Bone marrow (tissue), 2 donors: ENCODE data around the gene FBP1.

Experiments used
- DNase-seq, 2 donors: peaks; one replicate each; lab custom pipeline; 2025; lab: John Stamatoyannopoulos, UW

The FBP1 gene

GRCh38 chr9:94656200-94656599 lies 16.9 kb upstream of the FBP1 start:
- no peak for DNase-seq

DNA sequence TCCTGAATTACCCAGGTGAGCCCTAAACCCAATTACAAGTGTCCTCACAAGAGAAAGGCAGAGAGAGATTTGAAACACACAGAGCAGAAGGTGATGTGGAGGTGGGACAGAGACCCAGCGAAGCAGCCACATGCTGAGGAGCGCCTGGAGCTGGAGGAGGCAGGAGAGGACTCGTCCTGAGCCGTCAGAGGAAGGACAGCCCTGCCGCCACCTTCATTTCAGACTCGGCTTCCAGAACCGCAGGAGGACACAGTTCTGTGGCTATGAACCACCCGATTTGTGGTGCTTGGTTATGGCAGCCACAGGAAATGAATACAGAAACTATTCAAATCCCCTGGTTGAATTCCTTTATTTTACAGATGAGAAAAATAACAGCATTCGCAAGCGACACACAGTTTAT lies 16.4 kb upstream of the FBP1 start:
- no peak for DNase-seq

DNA sequence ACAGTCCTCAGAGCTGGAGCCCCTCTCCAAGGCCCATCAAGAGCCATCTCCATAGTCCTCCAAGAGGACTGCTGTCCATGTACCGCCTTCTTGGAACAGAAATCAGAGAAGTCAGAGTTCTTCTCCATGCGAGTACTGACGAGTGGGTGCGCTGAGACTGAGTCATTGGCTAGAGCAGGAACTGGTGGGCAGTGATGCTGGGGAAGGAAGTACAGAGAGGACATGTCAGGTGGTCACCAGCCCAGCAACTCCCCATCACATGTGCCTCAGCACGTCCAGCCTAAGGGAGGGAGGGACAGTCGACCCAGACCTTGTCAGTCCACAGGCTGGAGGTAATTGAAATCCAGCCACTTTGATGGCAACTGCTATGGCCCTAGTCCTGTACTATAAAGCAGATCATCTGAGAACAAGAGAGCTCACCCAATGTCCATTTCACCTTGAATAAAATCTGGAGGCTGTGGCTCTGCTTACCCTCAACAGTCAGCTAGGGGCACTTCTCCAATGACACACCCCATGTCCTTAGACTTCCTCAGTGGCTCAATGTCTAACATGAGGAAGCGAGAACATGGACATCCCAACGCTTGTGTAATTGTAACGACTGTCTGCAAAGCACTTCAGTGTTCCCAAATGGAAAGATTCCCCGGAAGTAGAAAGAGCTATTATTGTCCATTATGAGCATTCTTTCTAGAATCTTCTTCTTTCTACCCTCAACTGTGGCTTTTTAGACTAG lies 15.0 kb upstream of the FBP1 start:
- DNase-seq, result no peak

DNA sequence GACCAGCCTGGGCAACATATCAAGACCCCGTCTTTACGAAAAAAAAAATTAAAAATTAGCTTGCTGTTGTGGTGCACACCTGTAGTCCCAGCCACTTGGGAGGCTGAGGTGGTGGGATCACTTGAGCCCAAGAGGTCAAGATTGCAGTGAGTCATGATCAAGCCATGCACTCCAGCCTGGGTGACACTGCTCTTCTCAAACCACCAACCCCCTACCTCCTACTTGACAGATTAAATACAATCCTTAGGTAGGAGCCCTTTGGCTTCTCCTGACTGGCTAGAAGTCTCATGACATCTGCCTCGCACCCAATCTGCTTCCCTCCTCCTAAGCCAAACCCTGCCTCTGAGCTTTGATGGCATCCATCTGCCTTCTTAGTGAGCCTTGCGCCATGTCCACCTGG lies 11.6 kb upstream of the FBP1 start:
- DNase-seq, result no peak

- peak in 1 of 2 donors; percentile 24 for DNase-seq
Observed at GRCh38 chr9:94649100-94649819, 9.9 kb upstream of the FBP1 start.

DNA sequence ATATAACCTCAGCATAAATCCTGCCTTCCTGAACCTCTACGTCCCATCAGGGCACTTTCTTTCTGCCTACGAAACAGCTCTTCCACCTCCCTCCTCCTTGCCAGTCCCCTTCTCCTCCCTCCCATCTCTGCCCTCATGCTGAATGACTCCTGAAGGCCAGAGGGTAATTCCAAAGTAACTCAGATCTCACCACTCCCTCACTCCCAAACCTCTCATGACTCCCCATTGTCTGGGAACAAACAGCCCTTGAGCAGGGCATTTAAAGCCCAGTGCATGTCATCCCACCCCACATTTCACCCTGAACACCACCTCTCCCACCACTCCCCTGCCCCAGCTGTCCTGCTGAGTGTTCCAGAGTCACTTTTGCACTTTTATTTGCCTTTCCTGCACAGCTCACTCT lies 8.9 kb upstream of the FBP1 start:
- DNase-seq, result no peak

- no peak for DNase-seq
Observed at GRCh38 chr9:94645901-94646300, 6.6 kb upstream of the FBP1 start.

DNA sequence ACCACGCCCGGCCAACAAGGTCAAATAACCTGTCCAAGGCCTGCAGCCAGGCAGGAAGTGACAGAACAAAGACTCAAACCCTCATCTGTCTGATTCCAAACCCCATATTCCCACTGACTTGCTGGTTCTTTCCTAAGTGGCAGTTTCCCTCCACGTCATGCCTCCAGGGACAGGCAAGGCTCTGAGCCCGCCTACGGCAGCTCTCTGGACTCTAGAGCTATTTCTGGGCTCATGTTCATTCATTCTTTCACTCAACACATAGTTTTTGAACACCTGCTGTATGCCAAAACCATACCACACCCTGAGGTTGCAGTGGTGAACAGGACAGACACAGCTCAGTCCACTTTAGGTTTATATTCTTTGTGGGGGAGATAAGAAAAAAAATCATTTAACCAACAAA lies 5.2 kb upstream of the FBP1 start:
- DNase-seq, result no peak

GRCh38 chr9:94643741-94644140 lies 4.4 kb upstream of the FBP1 start:
- no peak for DNase-seq

DNA sequence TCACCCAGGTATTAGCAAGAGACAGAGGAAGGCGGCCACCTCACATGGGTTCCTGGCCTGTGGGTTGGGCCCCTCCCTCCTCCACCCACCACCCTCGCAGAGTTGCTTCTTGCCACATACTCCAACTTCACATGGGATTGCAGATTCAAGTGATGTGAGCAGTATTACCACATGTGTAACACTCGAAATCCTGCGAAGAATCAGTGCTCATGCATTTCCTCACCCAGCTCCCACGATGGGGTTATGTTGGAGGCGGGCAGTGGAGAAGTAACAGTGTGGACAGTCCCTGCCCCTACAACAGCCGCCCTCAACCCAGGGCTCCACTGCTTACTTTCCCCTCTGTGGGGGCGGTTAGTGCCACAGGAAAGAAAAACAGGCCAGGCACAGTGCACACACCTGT lies 3.9 kb upstream of the FBP1 start:
- no peak for DNase-seq

DNA sequence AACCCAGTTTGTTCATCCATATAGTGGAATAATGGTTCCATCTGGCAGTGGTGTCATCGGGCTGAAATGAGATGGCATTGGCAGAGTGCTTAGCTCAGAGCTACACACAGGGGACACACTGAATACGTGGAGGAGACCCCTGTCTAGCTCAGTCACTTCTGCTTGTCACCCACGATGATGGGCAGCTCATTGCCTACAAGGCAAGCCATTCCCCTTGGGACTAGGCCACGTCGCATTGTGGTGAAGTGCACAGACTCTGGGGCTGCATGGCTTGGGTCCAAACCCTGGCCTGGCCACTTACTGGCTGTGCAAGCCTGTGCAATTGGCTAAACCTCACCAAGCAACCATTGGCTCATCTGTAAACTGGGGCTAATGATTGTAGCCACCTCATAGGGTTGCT lies 3.2 kb upstream of the FBP1 start:
- no peak for DNase-seq

- no peak for DNase-seq
Observed at GRCh38 chr9:94639999-94640376, 670 bp upstream of the FBP1 start.

DNA sequence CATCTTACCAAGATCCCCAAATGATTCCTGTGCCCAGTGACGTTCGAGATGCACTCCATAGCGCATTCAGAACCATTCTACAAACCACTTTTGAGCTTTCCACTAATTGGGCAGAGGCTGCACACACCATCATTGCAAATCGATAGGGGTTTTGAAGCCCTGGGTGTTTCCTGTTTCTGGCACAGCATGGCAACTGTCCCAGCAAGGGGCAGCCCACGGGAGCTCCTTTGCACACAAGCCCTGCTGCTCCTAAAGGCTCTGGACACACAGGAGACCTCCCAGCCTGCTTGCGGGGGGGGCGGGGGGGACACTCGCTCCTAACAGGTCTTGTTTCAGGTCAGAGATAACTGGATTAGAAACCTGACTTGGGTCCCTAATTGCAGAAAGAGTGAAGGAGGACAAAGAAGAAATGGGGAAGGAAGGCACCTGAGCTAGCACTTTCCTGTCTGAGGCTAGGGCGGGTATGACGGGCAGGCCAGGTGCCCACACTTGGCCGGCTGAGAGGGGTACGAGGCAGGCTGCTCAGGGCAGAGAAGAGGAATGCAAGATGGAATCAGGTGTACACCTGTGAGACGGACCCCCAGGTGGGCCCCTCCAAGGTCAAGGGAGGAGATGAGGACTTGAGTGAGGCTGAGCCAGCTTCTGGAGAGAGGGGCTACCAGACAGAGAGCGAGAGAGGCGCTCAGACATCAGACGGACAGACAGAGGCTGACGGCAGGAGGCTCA lies 820 bp downstream of the FBP1 start:
- DNase-seq, result no peak

DNA sequence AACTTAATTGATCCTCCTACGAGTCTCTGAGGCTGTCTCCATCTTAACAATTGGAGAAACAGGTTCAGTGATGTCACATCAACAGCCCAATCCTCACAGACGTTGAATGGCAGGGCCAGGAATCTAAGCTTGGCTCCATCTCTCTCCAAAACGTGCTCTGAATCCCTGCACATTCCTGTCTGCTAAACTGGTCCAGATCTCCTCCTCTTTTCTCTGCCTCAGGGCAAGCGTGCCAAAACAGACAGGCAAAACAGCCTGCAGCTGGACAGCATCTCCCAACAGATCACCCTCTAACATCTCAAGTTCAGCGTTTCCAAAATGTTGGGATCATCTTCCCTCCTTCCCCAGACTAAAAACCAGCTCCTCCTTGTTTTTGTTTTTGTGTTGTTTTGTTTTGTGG lies 6.6 kb downstream of the FBP1 start:
- DNase-seq, result no peak

DNA sequence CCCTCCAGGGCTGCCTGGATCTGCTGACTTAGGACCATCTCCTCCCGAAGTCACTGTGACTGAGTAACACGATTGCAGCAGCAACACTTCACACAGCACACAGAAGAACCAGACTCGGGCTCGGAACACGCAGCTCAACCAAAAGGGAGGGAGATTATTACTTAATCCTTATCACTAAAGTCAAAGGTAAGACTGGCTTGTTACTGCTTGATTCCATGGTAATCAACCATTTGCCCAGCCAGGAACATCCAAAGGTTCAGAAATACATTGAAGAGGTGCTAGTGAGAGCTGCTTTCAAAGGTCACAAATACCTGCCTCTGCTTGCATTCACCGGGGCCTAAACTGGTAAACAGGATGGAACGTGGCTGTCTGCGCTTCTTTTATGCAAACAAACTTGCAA lies 7.7 kb downstream of the FBP1 start:
- no peak for DNase-seq

DNA sequence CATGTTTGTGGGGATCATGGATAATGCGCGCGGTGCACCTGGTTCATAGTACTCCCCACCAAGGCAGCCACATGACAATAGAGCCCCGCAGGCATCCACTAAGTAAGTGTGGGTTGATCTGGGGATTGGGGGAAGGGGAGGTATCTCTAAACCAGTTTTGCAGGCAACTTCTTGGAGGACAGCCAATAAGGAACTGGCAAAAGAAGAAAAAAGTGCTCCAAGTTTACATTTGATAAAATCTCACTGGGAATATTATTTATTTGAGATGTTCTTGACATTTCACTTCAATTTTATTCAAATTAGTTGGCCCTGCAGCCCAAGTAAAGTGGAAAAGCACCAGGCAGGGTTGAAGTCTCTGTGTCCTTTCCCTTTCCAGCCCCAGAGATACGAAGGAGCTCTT lies 8.5 kb downstream of the FBP1 start:
- DNase-seq, result no peak

GRCh38 chr9:94630281-94630680 lies 9.0 kb downstream of the FBP1 start:
- DNase-seq, result no peak

DNA sequence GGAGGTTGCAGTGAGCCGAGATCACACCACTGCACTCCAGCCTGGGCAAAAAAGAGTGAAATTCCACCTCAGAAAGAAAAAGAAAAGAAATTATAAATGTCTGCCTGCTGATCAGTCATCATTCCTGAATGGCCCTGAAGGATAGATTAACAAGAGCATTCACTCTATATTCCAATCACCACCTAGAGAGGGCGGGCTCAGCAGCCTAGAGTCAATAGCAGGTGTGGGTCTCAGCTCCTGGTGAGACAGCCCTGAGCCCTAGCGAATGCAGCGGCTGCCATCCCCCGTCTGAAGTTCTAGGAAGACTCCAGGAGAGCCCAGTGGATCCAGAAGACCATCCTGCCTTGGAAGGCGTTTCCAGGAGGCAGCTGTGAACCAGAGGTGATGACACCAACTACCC lies 12.0 kb downstream of the FBP1 start:
- no peak for DNase-seq

GRCh38 chr9:94625835-94626234 lies 13.5 kb downstream of the FBP1 start:
- DNase-seq, result no peak

DNA sequence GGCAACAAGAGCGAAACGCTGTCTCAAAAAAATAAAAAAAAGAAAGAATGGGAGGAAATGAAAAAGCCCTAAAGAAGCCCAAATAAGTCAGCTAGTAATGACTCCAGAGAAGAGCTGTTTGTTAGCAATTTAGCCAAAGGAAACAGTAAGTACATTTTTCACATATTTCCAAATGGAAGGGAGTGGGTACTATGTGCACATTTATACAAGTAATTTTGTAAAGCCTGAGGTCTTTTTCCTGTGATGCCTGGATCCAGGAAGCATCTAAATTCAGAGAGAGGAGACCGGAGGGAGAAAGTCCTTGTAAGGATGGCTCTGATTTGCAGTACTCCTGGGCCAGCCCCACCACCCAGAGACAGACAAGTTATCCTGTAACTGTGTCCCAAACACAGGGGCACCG lies 14.7 kb downstream of the FBP1 start:
- no peak for DNase-seq

- no peak for DNase-seq
Observed at GRCh38 chr9:94623253-94623652, 16.1 kb downstream of the FBP1 start.

DNA sequence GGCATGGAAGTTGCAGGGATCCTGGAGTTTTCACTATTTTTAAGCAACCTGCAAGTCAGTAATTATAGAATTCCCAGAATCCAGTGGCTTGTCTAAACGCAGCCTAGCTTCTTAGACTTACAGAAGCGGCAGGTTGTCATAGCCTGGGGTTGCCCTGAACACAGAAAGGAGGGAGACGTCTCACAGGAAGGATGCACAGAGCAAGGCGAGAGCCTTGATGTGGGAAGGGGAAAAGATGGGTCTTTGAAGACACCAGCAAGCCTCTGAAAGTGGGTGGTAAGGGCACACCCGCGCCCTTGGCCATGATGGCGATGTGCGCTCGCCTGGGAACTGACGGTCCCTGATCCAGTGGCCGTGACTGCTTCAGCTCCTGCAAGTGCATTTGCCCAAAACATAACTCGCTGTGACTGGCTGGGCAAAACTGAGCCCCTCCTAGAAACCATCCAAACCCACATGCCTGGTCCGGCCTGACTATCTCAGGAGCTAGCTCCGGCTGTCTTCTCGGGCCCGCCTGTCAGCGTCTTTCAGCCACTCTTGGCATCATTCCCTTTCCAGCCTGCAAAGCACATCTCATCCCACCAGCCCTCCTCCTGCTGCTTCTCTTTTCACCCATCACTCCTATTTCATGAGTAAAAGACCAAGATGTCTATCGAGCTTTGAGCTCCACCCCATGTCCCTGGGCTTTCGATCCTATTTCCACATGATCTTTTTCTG lies 17.1 kb downstream of the FBP1 start:
- no peak for DNase-seq

- no peak for DNase-seq
Observed at GRCh38 chr9:94619026-94619425, 20.3 kb downstream of the FBP1 start.
